SK-N-SH (cell line): ENCODE data around the gene ZIC1.

ENCODE experiments used
- CTCF ChIP-seq: fragments of 200-600 bp; sonication (generic); IDR thresholded peaks from 2 replicates; pipeline ENCODE4 v1.6.1; 2017; ENCODE audit warnings: antibody characterized with exemption, mild to moderate bottlenecking, moderate library complexity
- EP300 ChIP-seq, 2 experiments: IDR thresholded peaks; 2 replicates each; pipeline versions ENCODE4 v1.4.0 to v1.6.1; 2012; ENCODE audit warnings: borderline replicate concordance in 1 of 2, low read depth in 1 of 2, low read length in 1 of 2
- EZH2phosphoT487 ChIP-seq: fragments of 200-600 bp; sonication (generic); IDR thresholded peaks from 2 replicates; pipeline ENCODE4 v1.6.1; 2017; ENCODE audit warnings: low read depth, mixed run types, mild to moderate bottlenecking, antibody characterized with exemption, moderate library complexity, borderline replicate concordance
- FOSL2 ChIP-seq: IDR thresholded peaks from 2 replicates; pipeline ENCODE4 v1.4.0; 2012; ENCODE audit warnings: low read depth, mild to moderate bottlenecking, moderate library complexity, borderline replicate concordance
- IRF3 ChIP-seq: fragments of 150-350 bp; IDR thresholded peaks from 2 replicates; pipeline ENCODE4 v1.6.1; 2016; ENCODE audit warnings: mild to moderate bottlenecking, low read depth, low read length
- JUND ChIP-seq: IDR thresholded peaks from 2 replicates; pipeline ENCODE4 v1.4.0; 2012
- MAX ChIP-seq: IDR thresholded peaks from 2 replicates; pipeline ENCODE4 v1.4.0; 2012; ENCODE audit warnings: low read depth
- MXI1 ChIP-seq: IDR thresholded peaks from 2 replicates; pipeline ENCODE4 v1.6.1; 2012; ENCODE audit warnings: mild to moderate bottlenecking, low read depth, low read length, improper control_type of control experiment
- POLR2AphosphoS5 ChIP-seq: IDR thresholded peaks from 2 replicates; pipeline ENCODE4 v1.6.1; 2012; ENCODE audit warnings: low read depth, low read length
- SIN3A ChIP-seq: IDR thresholded peaks from 2 replicates; pipeline ENCODE4 v1.6.1; 2012; ENCODE audit warnings: low read depth, mild to moderate bottlenecking, low read length, moderate library complexity, borderline replicate concordance
- TAF1 ChIP-seq: IDR thresholded peaks from 2 replicates; pipeline ENCODE4 v1.6.1; 2012; ENCODE audit warnings: low read depth, mild to moderate bottlenecking, low read length, moderate library complexity, borderline replicate concordance
- USF1 ChIP-seq: IDR thresholded peaks from 2 replicates; pipeline ENCODE4 v1.4.0; 2012; ENCODE audit warnings: low read depth, borderline replicate concordance
- YY1 ChIP-seq: IDR thresholded peaks from 2 replicates; pipeline ENCODE4 v1.4.0; 2012; ENCODE audit warnings: low read depth, mild to moderate bottlenecking

GRCh38 chr3:147393943-147394883 lies 15.0 kb upstream of the ZIC1 start:
- TF ChIP-seq CTCF (no peak), EZH2phosphoT487 (no peak), POLR2AphosphoS5 (no peak), SIN3A (no peak), EP300 (IDR thresholded peaks at IDR 0.05; ENCODE audit: borderline replicate concordance in 1 of 2, low read depth in 1 of 2, low read length in 1 of 2) (no peak), JUND (no peak), FOSL2 (no peak), TAF1 (no peak), IRF3 (no peak), USF1 (no peak), MXI1 (no peak), MAX (no peak), YY1 (no peak)
